GM19452 (cell line): ENCODE data around the gene PLA2G4D.

Experiments
- ATAC-seq: cut with Tn5 transposase; IDR thresholded peaks from one replicate; pipeline ENCODE4 v1.9.1; 2021; ENCODE audit not compliant: unreplicated experiment

The PLA2G4D gene

DNA sequence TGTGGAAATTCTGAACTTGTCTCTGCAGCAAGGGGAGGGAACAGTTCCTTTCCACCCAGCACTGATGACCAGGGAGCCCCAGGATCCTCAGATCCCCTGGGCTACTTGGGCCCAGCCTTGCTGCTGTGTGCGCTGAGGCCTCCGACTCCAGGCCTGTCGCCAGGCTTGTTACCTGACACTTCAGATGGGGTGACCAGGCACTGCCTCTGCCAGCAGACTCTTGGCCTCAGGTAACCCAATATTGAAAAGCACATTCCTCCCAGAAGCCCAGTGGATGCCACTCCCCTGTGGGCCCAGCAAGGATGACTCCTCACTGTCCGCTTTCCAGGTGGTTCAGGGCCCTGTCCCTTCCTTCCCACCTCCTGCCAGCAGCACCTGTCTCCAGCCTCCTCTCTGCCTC lies 70.1 kb downstream of the PLA2G4D start:
- no peak for ATAC-seq

DNA sequence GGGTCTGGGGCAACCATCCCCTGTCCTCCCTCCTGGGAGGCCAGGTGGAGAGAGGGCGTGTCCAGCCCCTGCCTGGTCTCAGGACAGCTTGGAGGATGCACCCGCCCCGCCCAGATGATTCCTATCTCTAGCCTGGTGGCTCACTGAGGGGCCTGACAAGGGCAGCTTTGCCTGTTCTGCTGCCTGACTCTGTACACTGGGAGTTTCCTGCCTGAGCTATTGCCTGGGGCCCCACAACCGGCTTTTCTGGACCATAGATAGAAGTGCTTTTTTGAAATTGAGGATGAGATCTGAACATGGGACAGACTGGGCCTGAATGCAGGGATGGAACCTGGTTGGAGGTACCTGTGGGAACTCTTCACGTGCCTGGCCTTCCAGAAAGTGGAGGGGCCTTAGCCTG lies 72.8 kb downstream of the PLA2G4D start:
- ATAC-seq = no peak

DNA sequence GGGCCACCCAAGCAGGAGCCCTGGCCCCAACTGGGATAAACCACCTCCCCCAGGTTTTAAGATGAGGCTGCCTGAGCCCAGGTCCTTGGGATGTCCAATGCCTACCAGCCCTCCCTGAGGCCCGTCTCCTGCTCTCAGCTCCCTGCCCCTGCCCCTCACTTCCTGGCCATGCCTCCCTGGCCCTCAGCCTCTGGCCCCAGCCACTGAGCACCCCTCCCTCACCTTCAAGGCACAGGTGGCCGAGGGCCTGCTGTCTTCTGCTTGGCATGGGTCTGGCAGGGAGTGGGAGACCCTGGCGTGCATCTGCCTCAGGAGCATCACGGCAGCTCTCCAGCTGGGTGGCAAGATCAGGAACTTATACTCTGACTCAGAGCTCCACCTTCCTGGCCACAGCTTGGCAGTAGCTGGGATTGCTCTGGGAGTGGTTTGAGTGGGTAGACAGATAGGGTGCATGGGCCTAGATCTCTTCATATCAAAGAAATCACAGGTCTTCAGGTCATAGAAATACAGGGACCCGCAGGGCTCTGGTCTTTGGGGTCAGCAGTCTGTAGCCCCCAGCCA lies 73.6 kb downstream of the PLA2G4D start, which contains the start of gene PLA2G4E:
Gene PLA2G4E (minus strand): TSS at position 330 of the 561 bp plus-strand sequence. CDS start 12 bp downstream, at position 318.
- ATAC-seq = no peak

DNA sequence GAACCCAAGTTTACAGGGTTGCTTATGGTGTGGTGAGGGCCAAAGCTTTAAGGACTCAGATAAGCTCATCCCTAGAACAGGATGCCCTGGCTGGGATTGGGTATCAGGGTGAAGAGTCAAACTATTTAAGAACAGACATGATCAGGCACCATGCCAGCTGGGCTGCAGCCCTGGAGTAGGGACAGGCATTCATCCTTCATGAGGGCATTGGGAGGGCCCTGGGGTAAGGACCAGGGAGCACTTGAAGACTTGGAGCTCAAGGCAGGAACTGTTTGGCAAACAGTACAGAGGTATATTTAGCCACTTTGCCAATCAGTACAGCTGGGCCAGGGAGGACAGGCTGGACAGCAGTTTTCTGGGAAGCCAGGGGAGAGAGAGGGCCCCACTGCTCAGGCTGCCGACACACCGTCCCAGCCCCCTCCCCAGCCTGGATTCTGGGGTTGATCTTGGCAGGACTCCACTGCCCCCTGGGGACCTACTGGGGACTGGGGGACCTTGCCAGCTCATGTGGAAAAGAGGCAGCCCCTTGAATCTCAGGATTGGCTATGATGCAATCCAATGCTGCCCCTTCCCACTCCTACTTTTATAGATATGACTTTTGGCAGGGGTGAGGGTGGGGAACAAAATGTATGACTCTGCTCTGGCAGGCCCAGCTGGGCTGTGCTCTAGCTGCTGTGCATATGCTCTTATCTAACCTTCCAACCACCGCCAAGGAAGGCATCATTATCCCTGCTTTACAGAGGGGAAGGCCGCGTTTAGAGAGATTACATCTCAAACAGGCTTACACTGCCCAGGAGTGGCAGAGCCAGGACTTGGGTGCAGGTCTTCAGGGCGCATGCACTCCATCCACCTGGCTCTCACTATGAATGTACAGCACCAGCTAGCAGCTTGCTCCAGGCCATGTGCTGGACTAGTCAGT lies 75.8 kb downstream of the PLA2G4D start:
- no peak for ATAC-seq
